Nephron (organoid): ENCODE data around the gene CMTM3.
"Not testable (repeated sequence)": the region's sequence is repeated elsewhere in the genome, so short reads cannot be mapped to it uniquely, and the experiment has no call there.

Source experiments
- H3K27ac Mint-ChIP-seq, 3 experiments: 2 replicates each; pipeline ENCODE4 v1.8.0; 2020; ENCODE audit warnings: mixed read lengths in 3 of 3, mild to moderate bottlenecking in 2 of 3, moderate library complexity in 1 of 3
- H3K27me3 Mint-ChIP-seq: 2 replicates; pipeline ENCODE4 v1.8.0; 2021; ENCODE audit warnings: low read depth, mild to moderate bottlenecking, moderate library complexity, mixed read lengths
- H3K36me3 Mint-ChIP-seq: 2 replicates; pipeline ENCODE4 v1.8.0; 2020; ENCODE audit warnings: low read depth, mixed read lengths
- H3K4me1 Mint-ChIP-seq: 2 replicates; pipeline ENCODE4 v1.8.0; 2020; ENCODE audit warnings: mixed read lengths
- H3K4me3 Mint-ChIP-seq, 3 experiments: 2 replicates each; pipeline ENCODE4 v1.8.0; 2020; ENCODE audit warnings: mild to moderate bottlenecking in 3 of 3, mixed read lengths in 3 of 3, moderate library complexity in 2 of 3
- H3K9me3 Mint-ChIP-seq: 2 replicates; pipeline ENCODE4 v1.8.0; 2020; ENCODE audit warnings: mixed read lengths
- CTCF ChIP-seq, 3 experiments: fragments of 200-600 bp; sonication (generic); IDR thresholded peaks; one replicate each; pipeline ENCODE4 v1.5.0; 2021; ENCODE audit warnings: antibody characterized with exemption in 3 of 3; ENCODE audit not compliant: unreplicated experiment in 3 of 3

CMTM3 gene

GRCh38 chr16:66563574-66564334, 40.8 kb upstream of the CMTM3 start:
- no peak for TF ChIP-seq CTCF (IDR thresholded peaks at IDR 0.05; ENCODE audit: unreplicated experiment in 3 of 3)
- H3K4me1 Mint-ChIP-seq = no peaks in the 10 kb centered on the region
- H3K27ac Mint-ChIP-seq = no peak overlapping the region
- no peak overlapping the region for H3K4me3 Mint-ChIP-seq
- H3K27me3 Mint-ChIP-seq = peaks cover 4% of the 10 kb centered on the region
- no peaks in the 10 kb centered on the region for H3K9me3 Mint-ChIP-seq
- peaks cover 49% of the 10 kb centered on the region for H3K36me3 Mint-ChIP-seq

GRCh38 chr16:66566051-66566901, 38.2 kb upstream of the CMTM3 start, which contains the start of gene CMTM1:
CMTM1 (plus strand) TSS chr16:66566439; CDS start chr16:66566514, 75 bp downstream.
- TF ChIP-seq CTCF (IDR thresholded peaks at IDR 0.05; ENCODE audit: unreplicated experiment in 3 of 3) = no peak
- Mint-ChIP-seq H3K27me3 (peaks cover 4% of the 10 kb centered on the region), H3K4me1 (no peaks in the 10 kb centered on the region), H3K9me3 (no peaks in the 10 kb centered on the region), H3K36me3 (peaks cover 38% of the 10 kb centered on the region), H3K27ac (peak within 1 kb of the TSS in 1 of 3 experiments; percentile 5), H3K4me3 (no peak within 1 kb of the TSS)

- H3K9me3 Mint-ChIP-seq, H3K4me1 Mint-ChIP-seq, H3K27me3 Mint-ChIP-seq, H3K4me3 Mint-ChIP-seq, H3K27ac Mint-ChIP-seq: not testable (repeated sequence)
- peaks cover 33% of the 10 kb centered on the region for H3K36me3 Mint-ChIP-seq
Observed at GRCh38 chr16:66567270-66567669, 37.2 kb upstream of the CMTM3 start.

- Mint-ChIP-seq H3K4me3 (no peak overlapping the region), H3K27ac (no peak overlapping the region), H3K27me3 (peaks cover 4% of the 10 kb centered on the region), H3K4me1 (no peaks in the 10 kb centered on the region), H3K36me3 (peaks cover 33% of the 10 kb centered on the region), H3K9me3 (no peaks in the 10 kb centered on the region)
- no peak for TF ChIP-seq CTCF (IDR thresholded peaks at IDR 0.05; ENCODE audit: unreplicated experiment in 3 of 3)
Observed at GRCh38 chr16:66568355-66568754, 36.1 kb upstream of the CMTM3 start.

GRCh38 chr16:66569131-66569530, 35.4 kb upstream of the CMTM3 start:
- H3K27me3 Mint-ChIP-seq = peaks cover 4% of the 10 kb centered on the region
- H3K4me1 Mint-ChIP-seq = peaks cover 4% of the 10 kb centered on the region
- no peaks in the 10 kb centered on the region for H3K9me3 Mint-ChIP-seq
- no peak overlapping the region for H3K4me3 Mint-ChIP-seq
- H3K27ac Mint-ChIP-seq = no peak overlapping the region
- no peak for TF ChIP-seq CTCF (IDR thresholded peaks at IDR 0.05; ENCODE audit: unreplicated experiment in 3 of 3)
- peaks cover 29% of the 10 kb centered on the region for H3K36me3 Mint-ChIP-seq

- TF ChIP-seq CTCF (IDR thresholded peaks at IDR 0.05; ENCODE audit: unreplicated experiment in 3 of 3) = no peak
- no peak overlapping the region for H3K27ac Mint-ChIP-seq
- no peaks in the 10 kb centered on the region for H3K9me3 Mint-ChIP-seq
- peaks cover 4% of the 10 kb centered on the region for H3K27me3 Mint-ChIP-seq
- H3K4me1 Mint-ChIP-seq = peaks cover 7% of the 10 kb centered on the region
- H3K4me3 Mint-ChIP-seq = no peak overlapping the region
- peaks cover 26% of the 10 kb centered on the region for H3K36me3 Mint-ChIP-seq
Observed at GRCh38 chr16:66569827-66570405, 34.6 kb upstream of the CMTM3 start.
